ENCODE measurements around the gene PDS5A. TPM values are rescaled to one million over a fixed set of nuclear protein-coding genes. Genes with fewer than 3 reads are reported as not detected.

PDS5A gene
- total RNA-seq, 2 donors from 2014 or later: 88.2 to 98.6 TPM

- H3K9me3 ChIP-seq (ENCODE audit: control insufficient read depth, low read length): no peaks in the 10 kb centered on the region
- no peak overlapping the region for H3K4me3 ChIP-seq (ENCODE audit: low read length)
- no peak for TF ChIP-seq CTCF (conservative IDR thresholded peaks at IDR 0.05)
- no peak overlapping the region for H3K27ac ChIP-seq (ENCODE audit: low read depth, low read length)
- Mint-ChIP-seq H3K4me3 (no peak overlapping the region), H3K27me3 (ENCODE audit: insufficient read depth) (no peaks in the 10 kb centered on the region), H3K27ac (no peak overlapping the region), H3K36me3 (ENCODE audit: low read depth) (peaks cover 54% of the 10 kb centered on the region), H3K4me1 (no peaks in the 10 kb centered on the region), H3K9me3 (no peaks in the 10 kb centered on the region)
- DNase-seq: no peak
- H3K27me3 ChIP-seq (ENCODE audit: control insufficient read depth, insufficient read depth, low read length, poor library complexity, severe bottlenecking): no peaks in the 10 kb centered on the region
- 98 to 100% methylated on average over 1 to 3 of the region's 3 CpGs for WGBS, 2 experiments (ENCODE audit: insufficient coverage in 1 of 2, insufficient read length in 1 of 2)
- H3K4me1 ChIP-seq (ENCODE audit: control insufficient read depth, insufficient read depth, low read length): no peaks in the 10 kb centered on the region
- H3K36me3 ChIP-seq (ENCODE audit: control insufficient read depth, insufficient read depth, low read length): peaks cover 93% of the 10 kb centered on the region
- no peak overlapping the region for H3K9ac ChIP-seq (ENCODE audit: extremely low read depth, low read length, poor library complexity, severe bottlenecking)
These were observed 112.4 kb downstream of the PDS5A start for GRCh38 chr4:39865280-39865679.

- Histone ChIP-seq H3K27ac (ENCODE audit: low read depth, low read length) (peak overlapping the region; percentile 36), H3K9me3 (ENCODE audit: control insufficient read depth, low read length) (no peaks in the 10 kb centered on the region), H3K9ac (ENCODE audit: extremely low read depth, low read length, poor library complexity, severe bottlenecking) (no peak overlapping the region), H3K36me3 (ENCODE audit: control insufficient read depth, insufficient read depth, low read length) (peaks cover 94% of the 10 kb centered on the region), H3K27me3 (ENCODE audit: control insufficient read depth, insufficient read depth, low read length, poor library complexity, severe bottlenecking) (no peaks in the 10 kb centered on the region), H3K4me1 (ENCODE audit: control insufficient read depth, insufficient read depth, low read length) (no peaks in the 10 kb centered on the region), H3K4me3 (ENCODE audit: low read length) (no peak overlapping the region)
- peaks cover 57% of the 10 kb centered on the region for H3K36me3 Mint-ChIP-seq (ENCODE audit: low read depth)
- H3K4me3 Mint-ChIP-seq: no peak overlapping the region
- no peak for TF ChIP-seq CTCF (conservative IDR thresholded peaks at IDR 0.05)
- WGBS, 2 experiments (ENCODE audit: insufficient coverage in 1 of 2, insufficient read length in 1 of 2): 96 to 97% methylated on average over 4 to 6 of the region's 6 CpGs
- DNase-seq: no peak
- no peaks in the 10 kb centered on the region for H3K4me1 Mint-ChIP-seq
- no peak overlapping the region for H3K27ac Mint-ChIP-seq
- no peaks in the 10 kb centered on the region for H3K27me3 Mint-ChIP-seq (ENCODE audit: insufficient read depth)
- H3K9me3 Mint-ChIP-seq: no peaks in the 10 kb centered on the region
These were observed 113.3 kb downstream of the PDS5A start for GRCh38 chr4:39864391-39864790.

GRCh38 chr4:39860804-39861203 is 116.9 kb downstream of the PDS5A start:
- Histone ChIP-seq H3K27me3 (ENCODE audit: control insufficient read depth, insufficient read depth, low read length, poor library complexity, severe bottlenecking) (no peaks in the 10 kb centered on the region), H3K4me3 (ENCODE audit: low read length) (no peak overlapping the region), H3K4me1 (ENCODE audit: control insufficient read depth, insufficient read depth, low read length) (no peaks in the 10 kb centered on the region), H3K9ac (ENCODE audit: extremely low read depth, low read length, poor library complexity, severe bottlenecking) (no peak overlapping the region), H3K9me3 (ENCODE audit: control insufficient read depth, low read length) (peaks cover 5% of the 10 kb centered on the region), H3K36me3 (ENCODE audit: control insufficient read depth, insufficient read depth, low read length) (peaks cover 95% of the 10 kb centered on the region), H3K27ac (ENCODE audit: low read depth, low read length) (no peak overlapping the region)
- Mint-ChIP-seq H3K27me3 (ENCODE audit: insufficient read depth) (no peaks in the 10 kb centered on the region), H3K4me1 (no peaks in the 10 kb centered on the region), H3K36me3 (ENCODE audit: low read depth) (peaks cover 70% of the 10 kb centered on the region), H3K9me3 (peaks cover 4% of the 10 kb centered on the region), H3K27ac (no peak overlapping the region), H3K4me3 (no peak overlapping the region)
- no peak for TF ChIP-seq CTCF (conservative IDR thresholded peaks at IDR 0.05)
- no peak for DNase-seq
- WGBS, 2 experiments (ENCODE audit: insufficient coverage in 1 of 2, insufficient read length in 1 of 2): 96 to 100% methylated on average over 3 to 6 of the region's 6 CpGs

All from endodermal cell (in vitro differentiated cells).